HepG2 (cell line): ENCODE data around the gene MT1A. TPM values are rescaled to one million over a fixed set of nuclear protein-coding genes. Genes with fewer than 3 reads are reported as not detected.
A peak's percentile ranks its signal among the peaks of the same experiment; 100 is the strongest.

Experiments used
- CC2D1A ChIP-seq: sonication (generic); formaldehyde crosslinking; IDR thresholded peaks from 2 replicates; pipeline ENCODE4 v1.8.1; 2023; ENCODE audit warnings: mild to moderate bottlenecking, missing genetic modification reagents
- DNMT1 ChIP-seq: sonication (generic); formaldehyde crosslinking; IDR thresholded peaks from 2 replicates; pipeline ENCODE4 v1.5.1; 2020; ENCODE audit warnings: mild to moderate bottlenecking, missing genetic modification reagents
- MBD4 ChIP-seq: IDR thresholded peaks from 2 replicates; pipeline ENCODE4 v1.6.1; 2012; ENCODE audit warnings: low read length, inconsistent platforms, borderline replicate concordance
- RBFOX2 ChIP-seq: fragments of 200-400 bp; formaldehyde crosslinking; IDR thresholded peaks from 2 replicates; pipeline ENCODE4 v1.6.1; 2017; ENCODE audit warnings: low read depth, mild to moderate bottlenecking, low read length
- SP5 ChIP-seq: IDR thresholded peaks from 2 replicates; pipeline ENCODE4 v1.6.1; 2016; ENCODE audit warnings: low read depth, borderline replicate concordance
- STAT5B ChIP-seq: sonication (generic); formaldehyde crosslinking; IDR thresholded peaks from 2 replicates; pipeline ENCODE4 v1.4.0; 2020; ENCODE audit warnings: missing genetic modification reagents
- ZBTB1 ChIP-seq: sonication (generic); formaldehyde crosslinking; IDR thresholded peaks from 2 replicates; pipeline ENCODE4 v1.4.0; 2020; ENCODE audit warnings: missing genetic modification reagents, borderline replicate concordance
- polyA plus RNA-seq, 8 experiments: library from polyadenylated mRNA; depleted of rRNA in 3 of 8; stranded (reverse) in 7 of 8; unstranded in 1 of 8; fragments of >200 nt; fragmentation: Illumina TruSeq in 4 of 8; extraction: Trizol in 4 of 8; gene quantifications; 2 replicates each; pipeline versions ENCODE4 v1.2.1 to v1.2.3, GENCODE V29; 2011 to 2016; ENCODE audit warnings: low read depth in 4 of 8, missing spikeins in 1 of 8, mixed read lengths in 1 of 8; ENCODE audit not compliant: insufficient read depth in 1 of 8
- total RNA-seq, 5 experiments: library from RNA; depleted of rRNA; stranded (reverse); fragments of >200 nt; fragmentation: Illumina TruSeq; extraction: Trizol; gene quantifications; 2 replicates each; pipeline ENCODE4 v1.2.3, GENCODE V29; 2016; ENCODE audit warnings: low read depth in 1 of 5
- TF ChIP-seq, protein P1 (sequence below): sonication (generic); formaldehyde crosslinking; IDR thresholded peaks from 2 replicates; pipeline ENCODE4 v1.8.0; 2022; ENCODE audit warnings: missing genetic modification reagents, mild to moderate bottlenecking, moderate library complexity, borderline replicate concordance
- TF ChIP-seq, protein P2 (sequence below): sonication (generic); formaldehyde crosslinking; conservative IDR thresholded peaks from 2 replicates; pipeline ENCODE4 v1.4.0; 2020; ENCODE audit warnings: mild to moderate bottlenecking, missing genetic modification reagents, moderate library complexity
- TF ChIP-seq, protein P3 (sequence below), 2 experiments: fragments of 450-650 bp in 1 of 2; sonication (generic) in 1 of 2; formaldehyde crosslinking in 1 of 2; IDR thresholded peaks; 2 replicates each; pipeline versions ENCODE4 v1.6.1 to v1.8.0; 2016 to 2022; ENCODE audit warnings: antibody characterized with exemption in 1 of 2, mild to moderate bottlenecking in 1 of 2, missing genetic modification reagents in 1 of 2
- TF ChIP-seq, protein P4 (sequence below): sonication (generic); formaldehyde crosslinking; IDR thresholded peaks from 2 replicates; pipeline ENCODE4 v1.8.0; 2022; ENCODE audit warnings: missing genetic modification reagents, low read depth, mild to moderate bottlenecking, borderline replicate concordance

MT1A gene
- total and polyA plus RNA-seq, 2 of the 13 experiments (the other 11 are each of a cell fraction or from before 2014, with no cell fraction given) = 8.3 to 10.4 TPM

DNA sequence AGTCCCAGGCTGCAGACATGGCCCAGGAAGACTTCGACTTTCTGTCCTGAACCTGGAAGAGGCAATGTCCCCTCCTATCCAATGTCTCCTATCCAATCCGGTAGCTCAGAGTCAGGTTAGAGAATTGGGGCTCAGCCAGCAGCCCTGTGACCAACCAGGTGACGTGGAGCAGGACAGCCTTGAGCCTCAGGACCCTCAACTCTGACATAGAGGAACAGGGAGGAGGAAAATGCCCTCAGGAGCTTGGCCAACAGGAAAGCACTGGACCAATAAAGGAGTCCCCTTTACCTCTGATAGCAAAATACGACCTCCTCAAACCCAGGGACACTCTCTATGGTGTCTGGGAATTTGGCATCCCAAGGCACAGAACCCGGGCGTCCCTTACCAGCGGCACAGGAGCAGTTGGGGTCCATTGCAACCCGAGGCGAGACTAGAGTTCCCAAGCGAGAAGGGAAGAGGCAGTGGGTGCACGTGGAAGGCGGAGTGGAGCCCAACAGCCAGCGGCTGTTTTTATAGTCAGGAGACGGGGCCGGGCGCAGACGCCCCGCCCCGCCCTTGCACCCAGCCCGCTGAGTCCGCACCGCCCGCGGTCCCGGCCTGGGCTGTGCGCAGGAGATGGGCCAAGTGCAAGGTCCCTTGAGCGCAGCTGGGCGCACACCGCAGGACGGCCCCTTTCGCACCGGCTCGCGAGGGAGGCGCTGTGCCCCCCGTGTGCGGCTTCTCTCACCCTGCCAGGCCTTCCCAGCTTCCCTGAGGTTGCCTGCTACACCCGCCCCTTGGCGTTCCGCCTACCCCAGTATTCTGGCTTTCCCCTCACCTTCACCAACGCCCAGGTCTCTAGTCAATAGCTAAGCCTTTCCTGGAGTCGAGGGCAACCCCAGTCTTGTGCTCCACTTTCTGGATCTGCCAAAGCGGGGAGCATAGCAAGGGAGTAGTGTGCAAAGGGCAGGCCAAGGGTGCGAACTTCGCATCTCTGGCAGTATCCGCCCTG lies 29.4 kb downstream of the MT1A start, which contains the start of gene MT1G (continued):
- TF ChIP-seq, protein P1, sequence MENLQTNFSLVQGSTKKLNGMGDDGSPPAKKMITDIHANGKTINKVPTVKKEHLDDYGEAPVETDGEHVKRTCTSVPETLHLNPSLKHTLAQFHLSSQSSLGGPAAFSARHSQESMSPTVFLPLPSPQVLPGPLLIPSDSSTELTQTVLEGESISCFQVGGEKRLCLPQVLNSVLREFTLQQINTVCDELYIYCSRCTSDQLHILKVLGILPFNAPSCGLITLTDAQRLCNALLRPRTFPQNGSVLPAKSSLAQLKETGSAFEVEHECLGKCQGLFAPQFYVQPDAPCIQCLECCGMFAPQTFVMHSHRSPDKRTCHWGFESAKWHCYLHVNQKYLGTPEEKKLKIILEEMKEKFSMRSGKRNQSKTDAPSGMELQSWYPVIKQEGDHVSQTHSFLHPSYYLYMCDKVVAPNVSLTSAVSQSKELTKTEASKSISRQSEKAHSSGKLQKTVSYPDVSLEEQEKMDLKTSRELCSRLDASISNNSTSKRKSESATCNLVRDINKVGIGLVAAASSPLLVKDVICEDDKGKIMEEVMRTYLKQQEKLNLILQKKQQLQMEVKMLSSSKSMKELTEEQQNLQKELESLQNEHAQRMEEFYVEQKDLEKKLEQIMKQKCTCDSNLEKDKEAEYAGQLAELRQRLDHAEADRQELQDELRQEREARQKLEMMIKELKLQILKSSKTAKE = peak; percentile 61; the same call in 1 of the 2 replicates
- TF ChIP-seq MBD4 (no peak), ZBTB1 (CRISPR knock-in tag) (no peak), CC2D1A (CRISPR knock-in tag) (no peak), SP5 (CRISPR knock-in tag) (peak; percentile 19; the same call in 1 of the 2 replicates), RBFOX2 (peak; percentile 69), DNMT1 (peak; percentile 42; the same call in 1 of the 2 replicates), STAT5B (no peak)
- TF ChIP-seq, protein P2, sequence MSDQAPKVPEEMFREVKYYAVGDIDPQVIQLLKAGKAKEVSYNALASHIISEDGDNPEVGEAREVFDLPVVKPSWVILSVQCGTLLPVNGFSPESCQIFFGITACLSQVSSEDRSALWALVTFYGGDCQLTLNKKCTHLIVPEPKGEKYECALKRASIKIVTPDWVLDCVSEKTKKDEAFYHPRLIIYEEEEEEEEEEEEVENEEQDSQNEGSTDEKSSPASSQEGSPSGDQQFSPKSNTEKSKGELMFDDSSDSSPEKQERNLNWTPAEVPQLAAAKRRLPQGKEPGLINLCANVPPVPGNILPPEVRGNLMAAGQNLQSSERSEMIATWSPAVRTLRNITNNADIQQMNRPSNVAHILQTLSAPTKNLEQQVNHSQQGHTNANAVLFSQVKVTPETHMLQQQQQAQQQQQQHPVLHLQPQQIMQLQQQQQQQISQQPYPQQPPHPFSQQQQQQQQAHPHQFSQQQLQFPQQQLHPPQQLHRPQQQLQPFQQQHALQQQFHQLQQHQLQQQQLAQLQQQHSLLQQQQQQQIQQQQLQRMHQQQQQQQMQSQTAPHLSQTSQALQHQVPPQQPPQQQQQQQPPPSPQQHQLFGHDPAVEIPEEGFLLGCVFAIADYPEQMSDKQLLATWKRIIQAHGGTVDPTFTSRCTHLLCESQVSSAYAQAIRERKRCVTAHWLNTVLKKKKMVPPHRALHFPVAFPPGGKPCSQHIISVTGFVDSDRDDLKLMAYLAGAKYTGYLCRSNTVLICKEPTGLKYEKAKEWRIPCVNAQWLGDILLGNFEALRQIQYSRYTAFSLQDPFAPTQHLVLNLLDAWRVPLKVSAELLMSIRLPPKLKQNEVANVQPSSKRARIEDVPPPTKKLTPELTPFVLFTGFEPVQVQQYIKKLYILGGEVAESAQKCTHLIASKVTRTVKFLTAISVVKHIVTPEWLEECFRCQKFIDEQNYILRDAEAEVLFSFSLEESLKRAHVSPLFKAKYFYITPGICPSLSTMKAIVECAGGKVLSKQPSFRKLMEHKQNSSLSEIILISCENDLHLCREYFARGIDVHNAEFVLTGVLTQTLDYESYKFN (CRISPR knock-in tag) = peak; percentile 36
- TF ChIP-seq, protein P3, sequence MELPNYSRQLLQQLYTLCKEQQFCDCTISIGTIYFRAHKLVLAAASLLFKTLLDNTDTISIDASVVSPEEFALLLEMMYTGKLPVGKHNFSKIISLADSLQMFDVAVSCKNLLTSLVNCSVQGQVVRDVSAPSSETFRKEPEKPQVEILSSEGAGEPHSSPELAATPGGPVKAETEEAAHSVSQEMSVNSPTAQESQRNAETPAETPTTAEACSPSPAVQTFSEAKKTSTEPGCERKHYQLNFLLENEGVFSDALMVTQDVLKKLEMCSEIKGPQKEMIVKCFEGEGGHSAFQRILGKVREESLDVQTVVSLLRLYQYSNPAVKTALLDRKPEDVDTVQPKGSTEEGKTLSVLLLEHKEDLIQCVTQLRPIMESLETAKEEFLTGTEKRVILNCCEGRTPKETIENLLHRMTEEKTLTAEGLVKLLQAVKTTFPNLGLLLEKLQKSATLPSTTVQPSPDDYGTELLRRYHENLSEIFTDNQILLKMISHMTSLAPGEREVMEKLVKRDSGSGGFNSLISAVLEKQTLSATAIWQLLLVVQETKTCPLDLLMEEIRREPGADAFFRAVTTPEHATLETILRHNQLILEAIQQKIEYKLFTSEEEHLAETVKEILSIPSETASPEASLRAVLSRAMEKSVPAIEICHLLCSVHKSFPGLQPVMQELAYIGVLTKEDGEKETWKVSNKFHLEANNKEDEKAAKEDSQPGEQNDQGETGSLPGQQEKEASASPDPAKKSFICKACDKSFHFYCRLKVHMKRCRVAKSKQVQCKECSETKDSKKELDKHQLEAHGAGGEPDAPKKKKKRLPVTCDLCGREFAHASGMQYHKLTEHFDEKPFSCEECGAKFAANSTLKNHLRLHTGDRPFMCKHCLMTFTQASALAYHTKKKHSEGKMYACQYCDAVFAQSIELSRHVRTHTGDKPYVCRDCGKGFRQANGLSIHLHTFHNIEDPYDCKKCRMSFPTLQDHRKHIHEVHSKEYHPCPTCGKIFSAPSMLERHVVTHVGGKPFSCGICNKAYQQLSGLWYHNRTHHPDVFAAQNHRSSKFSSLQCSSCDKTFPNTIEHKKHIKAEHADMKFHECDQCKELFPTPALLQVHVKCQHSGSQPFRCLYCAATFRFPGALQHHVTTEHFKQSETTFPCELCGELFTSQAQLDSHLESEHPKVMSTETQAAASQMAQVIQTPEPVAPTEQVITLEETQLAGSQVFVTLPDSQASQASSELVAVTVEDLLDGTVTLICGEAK (IDR thresholded peaks at IDR 0.05) = no peak
- TF ChIP-seq, protein P3 (CRISPR knock-in tag; IDR thresholded peaks at IDR 0.05) = no peak
- TF ChIP-seq, protein P4, sequence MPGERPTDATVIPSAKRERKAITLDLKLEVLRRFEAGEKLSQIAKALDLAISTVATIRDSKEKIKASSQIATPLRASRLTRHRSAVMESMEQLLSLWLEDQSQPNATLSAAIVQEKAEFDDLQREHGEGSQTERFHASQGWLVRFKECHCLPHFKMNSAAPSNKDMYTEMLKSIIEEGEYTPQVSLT = no peak
